Panc1 (cell line): Measurements from ENCODE around the gene TTC28. TPM values are rescaled to one million over a fixed set of nuclear protein-coding genes. Genes with fewer than 3 reads are reported as not detected.
"Not testable (repeated sequence)": the region's sequence is repeated elsewhere in the genome, so short reads cannot be mapped to it uniquely, and the experiment has no call there.

Source experiments
- ATAC-seq: fragments of 200-7000 bp; cut with Tn5 transposase; 2 replicates; pipeline ENCODE4 v1.9.1; 2020; ENCODE audit warnings: mild to moderate bottlenecking, moderate library complexity
- BruUV-seq: library from RNA; stranded (reverse); fragments of 400-500 nt; replicated peaks from 2 replicates; lab custom pipeline; 2021; lab: Mats Ljungman, UMichigan
- CTCF ChIA-PET: fragments of 300-600 bp; sonication (Branson Sonifier 250); formaldehyde crosslinking; loops from one replicate; lab custom pipeline; 2022; ENCODE audit warnings: antibody characterized with exemption; lab: Charles Lee
- POLR2A ChIA-PET: fragments of 300-600 bp; sonication (Branson Sonifier 250); formaldehyde crosslinking; loops from one replicate; lab custom pipeline; 2022; ENCODE audit warnings: antibody characterized with exemption; lab: Charles Lee
- DNase-seq: peaks from one replicate; pipeline ENCODE4 v3.0.0-alpha.2; 2010; ENCODE audit warnings: low read depth, low spot score
- H3K27ac ChIP-seq: 2 replicates; pipeline ENCODE4 v1.5.1; 2011; ENCODE audit warnings: mild to moderate bottlenecking, low read length, inconsistent platforms
- H3K27me3 ChIP-seq: fragments of 200-500 bp; sonication (Bioruptor generic); 2 replicates; pipeline ENCODE4 v1.6.0; 2014; ENCODE audit warnings: low read length, inconsistent platforms; ENCODE audit not compliant: control insufficient read depth, insufficient read depth
- H3K36me3 ChIP-seq: fragments of 200-500 bp; sonication (Bioruptor generic); 2 replicates; pipeline ENCODE4 v1.5.1; 2014; ENCODE audit warnings: inconsistent platforms, mild to moderate bottlenecking, low read length, moderate library complexity; ENCODE audit not compliant: control insufficient read depth, insufficient read depth
- H3K4me1 ChIP-seq: 2 replicates; pipeline ENCODE4 v1.5.1; 2011; ENCODE audit warnings: inconsistent platforms, mild to moderate bottlenecking, low read length, moderate library complexity; ENCODE audit not compliant: control insufficient read depth, insufficient read depth
- H3K4me3 ChIP-seq, 2 experiments: 2 replicates each; pipeline ENCODE4 v1.5.1; 2011 to 2012; ENCODE audit warnings: low read depth in 2 of 2, low read length in 2 of 2, mild to moderate bottlenecking in 2 of 2, inconsistent platforms in 1 of 2, moderate library complexity in 1 of 2
- H3K9me3 ChIP-seq: fragments of 200-500 bp; sonication (Bioruptor generic); 2 replicates; pipeline ENCODE4 v1.5.1; 2014; ENCODE audit warnings: low read depth, mild to moderate bottlenecking, inconsistent platforms, low read length, moderate library complexity; ENCODE audit not compliant: control insufficient read depth, insufficient read depth
- POLR2AphosphoS5 ChIP-seq: IDR thresholded peaks from 2 replicates; pipeline ENCODE4 v1.6.1; 2012; ENCODE audit warnings: mild to moderate bottlenecking, low read depth, low read length, moderate library complexity
- SIN3A ChIP-seq: IDR thresholded peaks from 2 replicates; pipeline ENCODE4 v1.6.1; 2012; ENCODE audit warnings: low read depth, mild to moderate bottlenecking, low read length, moderate library complexity, borderline replicate concordance; ENCODE audit not compliant: insufficient read depth
- TCF7L2 ChIP-seq: IDR thresholded peaks from 2 replicates; pipeline ENCODE4 v1.6.1; 2011; ENCODE audit warnings: mild to moderate bottlenecking, low read depth, low read length, inconsistent platforms
- in situ Hi-C: cut with HindIII; loops from 2 replicates; pipeline ENCODE4 v1.10.0; 2016; ENCODE audit warnings: low sequenced_read_pairs, low pct_unique_long_range_greater_than_20kb
- intact Hi-C: fragments of 100-400 bp; cut with micrococcal nuclease; formaldehyde crosslinking; loops from one replicate; pipeline ENCODE4 v1.10.0; 2022; ENCODE audit not compliant: unreplicated experiment
- total RNA-seq: library from RNA; stranded (reverse); gene quantifications from one replicate; pipeline ENCODE4 v1.2.1, GENCODE V29; 2021; ENCODE audit not compliant: unreplicated experiment
- TF ChIP-seq, protein P1 (sequence below): fragments of 450-650 bp; IDR thresholded peaks from 2 replicates; pipeline ENCODE4 v1.5.1; 2017; ENCODE audit warnings: mild to moderate bottlenecking
- TF ChIP-seq, protein P2 (sequence below), 2 experiments: IDR thresholded peaks; 2 replicates each; pipeline ENCODE4 v1.6.1; 2011 to 2012; ENCODE audit warnings: low read depth in 2 of 2, control low read depth in 1 of 2, low read length in 1 of 2, mild to moderate bottlenecking in 1 of 2, moderate library complexity in 1 of 2; ENCODE audit not compliant: insufficient read depth in 1 of 2

Gene TTC28
- total RNA-seq, 1 experiment from 2014 or later: 24.8 TPM

DNA sequence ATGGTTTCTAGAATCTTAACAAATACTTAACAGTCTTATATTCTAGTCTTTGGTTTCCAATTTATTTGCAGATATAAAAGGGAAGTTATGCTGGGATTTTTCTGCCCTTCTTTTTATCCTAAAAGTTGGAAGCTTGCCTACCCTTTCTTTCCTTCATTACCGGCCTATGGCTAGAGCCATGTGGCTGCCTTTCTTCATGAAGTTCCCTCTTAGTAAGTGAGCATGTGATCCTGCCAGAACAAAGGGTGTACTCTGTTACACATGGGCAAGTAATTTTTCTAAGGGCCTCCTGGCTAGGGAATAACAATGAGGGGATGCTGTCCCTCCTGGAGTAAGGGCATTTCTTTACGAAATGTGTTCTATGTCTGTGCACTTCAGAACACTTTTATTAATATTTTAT lies 508.5 kb downstream of the TTC28 start:
- DNase-seq (no peak), ATAC-seq (no peak)
- no peak overlapping the region for H3K4me3 ChIP-seq
- no peaks in the 10 kb centered on the region for H3K36me3 ChIP-seq
- no peaks in the 10 kb centered on the region for H3K27me3 ChIP-seq
- H3K27ac ChIP-seq: no peak overlapping the region
- ChIA-PET CTCF (no interaction called here), POLR2A (no interaction called here)
- BruUV-seq: no TSS peak
- intact Hi-C loops: no loop called here
- H3K9me3 ChIP-seq: no peaks in the 10 kb centered on the region
- no peak for TF ChIP-seq POLR2AphosphoS5
- TF ChIP-seq, protein P1, sequence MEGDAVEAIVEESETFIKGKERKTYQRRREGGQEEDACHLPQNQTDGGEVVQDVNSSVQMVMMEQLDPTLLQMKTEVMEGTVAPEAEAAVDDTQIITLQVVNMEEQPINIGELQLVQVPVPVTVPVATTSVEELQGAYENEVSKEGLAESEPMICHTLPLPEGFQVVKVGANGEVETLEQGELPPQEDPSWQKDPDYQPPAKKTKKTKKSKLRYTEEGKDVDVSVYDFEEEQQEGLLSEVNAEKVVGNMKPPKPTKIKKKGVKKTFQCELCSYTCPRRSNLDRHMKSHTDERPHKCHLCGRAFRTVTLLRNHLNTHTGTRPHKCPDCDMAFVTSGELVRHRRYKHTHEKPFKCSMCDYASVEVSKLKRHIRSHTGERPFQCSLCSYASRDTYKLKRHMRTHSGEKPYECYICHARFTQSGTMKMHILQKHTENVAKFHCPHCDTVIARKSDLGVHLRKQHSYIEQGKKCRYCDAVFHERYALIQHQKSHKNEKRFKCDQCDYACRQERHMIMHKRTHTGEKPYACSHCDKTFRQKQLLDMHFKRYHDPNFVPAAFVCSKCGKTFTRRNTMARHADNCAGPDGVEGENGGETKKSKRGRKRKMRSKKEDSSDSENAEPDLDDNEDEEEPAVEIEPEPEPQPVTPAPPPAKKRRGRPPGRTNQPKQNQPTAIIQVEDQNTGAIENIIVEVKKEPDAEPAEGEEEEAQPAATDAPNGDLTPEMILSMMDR: no peak
- no peak for TF ChIP-seq TCF7L2
- TF ChIP-seq SIN3A: no peak
- TF ChIP-seq, protein P2, sequence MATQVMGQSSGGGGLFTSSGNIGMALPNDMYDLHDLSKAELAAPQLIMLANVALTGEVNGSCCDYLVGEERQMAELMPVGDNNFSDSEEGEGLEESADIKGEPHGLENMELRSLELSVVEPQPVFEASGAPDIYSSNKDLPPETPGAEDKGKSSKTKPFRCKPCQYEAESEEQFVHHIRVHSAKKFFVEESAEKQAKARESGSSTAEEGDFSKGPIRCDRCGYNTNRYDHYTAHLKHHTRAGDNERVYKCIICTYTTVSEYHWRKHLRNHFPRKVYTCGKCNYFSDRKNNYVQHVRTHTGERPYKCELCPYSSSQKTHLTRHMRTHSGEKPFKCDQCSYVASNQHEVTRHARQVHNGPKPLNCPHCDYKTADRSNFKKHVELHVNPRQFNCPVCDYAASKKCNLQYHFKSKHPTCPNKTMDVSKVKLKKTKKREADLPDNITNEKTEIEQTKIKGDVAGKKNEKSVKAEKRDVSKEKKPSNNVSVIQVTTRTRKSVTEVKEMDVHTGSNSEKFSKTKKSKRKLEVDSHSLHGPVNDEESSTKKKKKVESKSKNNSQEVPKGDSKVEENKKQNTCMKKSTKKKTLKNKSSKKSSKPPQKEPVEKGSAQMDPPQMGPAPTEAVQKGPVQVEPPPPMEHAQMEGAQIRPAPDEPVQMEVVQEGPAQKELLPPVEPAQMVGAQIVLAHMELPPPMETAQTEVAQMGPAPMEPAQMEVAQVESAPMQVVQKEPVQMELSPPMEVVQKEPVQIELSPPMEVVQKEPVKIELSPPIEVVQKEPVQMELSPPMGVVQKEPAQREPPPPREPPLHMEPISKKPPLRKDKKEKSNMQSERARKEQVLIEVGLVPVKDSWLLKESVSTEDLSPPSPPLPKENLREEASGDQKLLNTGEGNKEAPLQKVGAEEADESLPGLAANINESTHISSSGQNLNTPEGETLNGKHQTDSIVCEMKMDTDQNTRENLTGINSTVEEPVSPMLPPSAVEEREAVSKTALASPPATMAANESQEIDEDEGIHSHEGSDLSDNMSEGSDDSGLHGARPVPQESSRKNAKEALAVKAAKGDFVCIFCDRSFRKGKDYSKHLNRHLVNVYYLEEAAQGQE (IDR thresholded peaks at IDR 0.05; ENCODE audit: insufficient read depth in 1 of 2, low read depth in 2 of 2, low read length in 1 of 2): no peak
- in situ Hi-C loops: no loop called here
- peaks cover 8% of the 10 kb centered on the region for H3K4me1 ChIP-seq

DNA sequence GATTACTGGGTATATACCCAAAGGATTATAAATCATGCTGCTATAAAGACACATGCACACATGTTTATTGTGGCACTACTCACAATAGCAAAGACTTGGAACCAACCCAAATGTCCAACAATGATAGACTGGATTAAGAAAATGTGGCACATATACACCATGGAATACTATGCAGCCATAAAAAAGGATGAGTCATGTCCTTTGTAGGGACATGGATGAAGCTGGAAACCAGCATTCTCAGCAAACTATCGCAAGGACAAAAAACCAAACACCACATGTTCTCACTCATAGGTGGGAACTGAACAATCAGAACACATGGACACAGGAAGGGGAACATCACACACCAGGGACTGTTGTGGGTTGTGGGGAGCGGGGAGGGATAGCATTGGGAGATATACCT lies 510.3 kb downstream of the TTC28 start:
- POLR2A ChIA-PET, ATAC-seq, BruUV-seq, H3K27me3 ChIP-seq, H3K9me3 ChIP-seq, CTCF ChIA-PET, H3K27ac ChIP-seq, H3K36me3 ChIP-seq, DNase-seq, H3K4me3 ChIP-seq, intact Hi-C loops, H3K4me1 ChIP-seq, in situ Hi-C loops: not testable (repeated sequence)

DNA sequence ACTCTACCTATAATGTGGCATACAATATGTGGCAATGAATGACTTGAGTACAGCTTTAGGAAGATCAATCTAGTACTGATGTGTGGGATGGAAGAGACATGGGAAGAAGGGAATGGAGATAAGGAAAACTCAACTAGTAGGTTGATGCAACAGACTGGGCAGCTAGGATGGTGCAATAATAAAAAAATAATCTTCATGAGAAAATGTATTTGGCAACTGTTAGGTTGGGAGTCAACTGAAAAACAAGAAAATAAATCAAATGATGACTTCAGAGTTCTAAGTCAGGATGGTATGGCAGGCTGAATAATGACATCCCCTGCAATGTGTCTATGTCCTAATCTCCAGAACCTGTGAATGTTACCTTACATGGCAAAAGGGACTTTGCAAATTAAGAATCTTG lies 523.8 kb downstream of the TTC28 start:
- POLR2A ChIA-PET: no interaction called here
- DNase-seq: no peak
- Histone ChIP-seq H3K27me3 (no peaks in the 10 kb centered on the region), H3K27ac (no peak overlapping the region), H3K4me1 (no peaks in the 10 kb centered on the region), H3K4me3 (no peak overlapping the region), H3K36me3 (no peaks in the 10 kb centered on the region), H3K9me3 (no peaks in the 10 kb centered on the region)
- no peak for ATAC-seq
- BruUV-seq: no TSS peak
- in situ Hi-C loops (no loop called here), intact Hi-C loops (no loop called here)
- TF ChIP-seq, protein P2 (IDR thresholded peaks at IDR 0.05; ENCODE audit: insufficient read depth in 1 of 2, low read depth in 2 of 2, low read length in 1 of 2): no peak
- TF ChIP-seq TCF7L2 (no peak), POLR2AphosphoS5 (no peak), SIN3A (no peak)
- TF ChIP-seq, protein P1: no peak
- CTCF ChIA-PET: no interaction called here
